HepG2 (cell line): ENCODE measurements around the gene LYZL2. TPM values are rescaled to one million over a fixed set of nuclear protein-coding genes. Genes with fewer than 3 reads are reported as not detected.

Source experiments
- ATAC-seq: fragments of 200-7000 bp; cut with Tn5 transposase; 3 replicates; pipeline ENCODE4 v1.9.1; 2020; ENCODE audit warnings: mild to moderate bottlenecking, moderate library complexity
- BruUV-seq: library from RNA; stranded (reverse); fragments of 400-500 nt; replicated peaks from 2 replicates; lab custom pipeline; 2021; lab: Mats Ljungman, UMichigan
- CTCF ChIA-PET: fragments of 300-600 bp; formaldehyde crosslinking; extraction: SDS; loops from one replicate; lab custom pipeline; 2021; ENCODE audit warnings: low total read pairs, inconsistent platforms, low intra/inter-chr PET ratio; lab: Yijun Ruan, JAX
- POLR2A ChIA-PET: fragments of 350-600 bp; sonication (Branson Sonifier 250); formaldehyde crosslinking; loops from one replicate; lab custom pipeline; 2020; ENCODE audit warnings: antibody characterized with exemption, inconsistent platforms; lab: Yijun Ruan, JAX
- DNase-seq: peaks from one replicate; pipeline ENCODE4 v3.0.0-alpha.2; 2015; ENCODE audit warnings: low spot score
- FAIRE-seq: peaks from 3 replicates; lab custom pipeline; 2011; peaks lifted over from hg19 to GRCh38; lab: Jason Lieb, UNC
- H2AFZ ChIP-seq: one replicate; pipeline ENCODE4 v1.6.1; 2011; ENCODE audit warnings: low read length, inconsistent platforms
- H3K27ac ChIP-seq: fragments of 300-600 bp; 3 replicates; pipeline ENCODE4 v1.8.0; 2011; ENCODE audit warnings: mixed run types, mild to moderate bottlenecking, mixed read lengths, low read length, inconsistent platforms; ENCODE audit not compliant: insufficient read depth; ENCODE audit errors: extremely low read length
- H3K27me3 ChIP-seq, 2 experiments: fragments of 200-600 bp in 1 of 2; 2 replicates in 1 of 2; 3 replicates in 1 of 2; pipeline versions ENCODE4 v1.6.0 to v1.8.0; 2011; ENCODE audit warnings: low read length in 2 of 2, mild to moderate bottlenecking in 2 of 2, moderate library complexity in 2 of 2, inconsistent platforms in 1 of 2; ENCODE audit not compliant: insufficient read depth in 2 of 2, control insufficient read depth in 1 of 2
- H3K36me3 ChIP-seq, 2 experiments: fragments of 200-600 bp in 1 of 2; replicated peaks in 1 of 2; 2 replicates in 1 of 2; 3 replicates in 1 of 2; pipeline versions ENCODE4 v1.5.1 to v1.8.0; 2011; ENCODE audit warnings: low read length in 2 of 2, inconsistent platforms in 1 of 2; ENCODE audit not compliant: insufficient read depth in 2 of 2, control insufficient read depth in 1 of 2
- H3K4me1 ChIP-seq: 2 replicates; pipeline ENCODE4 v1.5.1; 2012; ENCODE audit warnings: low read length, inconsistent platforms; ENCODE audit not compliant: insufficient read depth
- H3K4me2 ChIP-seq: 2 replicates; pipeline ENCODE4 v1.6.0; 2011; ENCODE audit warnings: low read depth, low read length, inconsistent platforms
- H3K4me3 ChIP-seq, 3 experiments: fragments of 200-600 bp in 1 of 3; sonication (generic), shearing (Covaris generic) in 1 of 3; replicated peaks in 1 of 3; 2 replicates each; pipeline ENCODE4 v1.5.1; 2011 to 2016; ENCODE audit warnings: low read length in 3 of 3, inconsistent platforms in 2 of 3, low read depth in 2 of 3, mild to moderate bottlenecking in 2 of 3, control low read depth in 1 of 3, mixed read lengths in 1 of 3; ENCODE audit not compliant: insufficient read depth in 1 of 3
- H3K79me2 ChIP-seq: one replicate; pipeline ENCODE4 v1.6.1; 2011; ENCODE audit warnings: low read length, inconsistent platforms; ENCODE audit not compliant: insufficient read depth
- H3K9ac ChIP-seq: 2 replicates; pipeline ENCODE4 v1.6.0; 2011; ENCODE audit warnings: mild to moderate bottlenecking, low read depth, low read length, inconsistent platforms; ENCODE audit not compliant: insufficient read depth
- H3K9me3 ChIP-seq: 2 replicates; pipeline ENCODE4 v1.5.1; 2012; ENCODE audit warnings: mild to moderate bottlenecking, low read length
- H4K20me1 ChIP-seq: 2 replicates; pipeline ENCODE4 v1.6.0; 2011; ENCODE audit warnings: inconsistent platforms, mild to moderate bottlenecking, low read length, moderate library complexity; ENCODE audit not compliant: insufficient read depth
- ATF7 ChIP-seq, 2 experiments: fragments of 450-650 bp in 1 of 2; sonication (generic) in 1 of 2; formaldehyde crosslinking in 1 of 2; IDR thresholded peaks; 2 replicates each; pipeline versions ENCODE4 v1.4.0 to v1.6.1; 2016 to 2020; ENCODE audit warnings: antibody characterized with exemption in 1 of 2, mild to moderate bottlenecking in 1 of 2, missing genetic modification reagents in 1 of 2
- CHCHD3 ChIP-seq: sonication (generic); formaldehyde crosslinking; IDR thresholded peaks from 2 replicates; pipeline ENCODE4 v1.8.0; 2022; ENCODE audit warnings: mild to moderate bottlenecking, missing genetic modification reagents, moderate library complexity
- ETS1 ChIP-seq: sonication (generic); formaldehyde crosslinking; IDR thresholded peaks from 2 replicates; pipeline ENCODE4 v1.4.0; 2020; ENCODE audit warnings: missing genetic modification reagents
- GRHL1 ChIP-seq: sonication (generic); formaldehyde crosslinking; conservative IDR thresholded peaks from 2 replicates; pipeline ENCODE4 v1.8.0; 2022; ENCODE audit warnings: missing genetic modification reagents
- LBX2 ChIP-seq: sonication (generic); formaldehyde crosslinking; IDR thresholded peaks from 2 replicates; pipeline ENCODE4 v1.5.0; 2020; ENCODE audit warnings: missing genetic modification reagents, mild to moderate bottlenecking, borderline replicate concordance
- PAXIP1 ChIP-seq: sonication (generic); formaldehyde crosslinking; conservative IDR thresholded peaks from 2 replicates; pipeline ENCODE4 v1.4.0; 2020; ENCODE audit warnings: mild to moderate bottlenecking, missing genetic modification reagents, moderate library complexity
- SKI ChIP-seq: fragments of 450-650 bp; IDR thresholded peaks from one replicate; pipeline ENCODE4 v1.6.1; 2018; ENCODE audit warnings: mild to moderate bottlenecking; ENCODE audit not compliant: partially characterized antibody
- ZNF337 ChIP-seq: sonication (generic); formaldehyde crosslinking; IDR thresholded peaks from 2 replicates; pipeline ENCODE4 v1.5.1; 2020; ENCODE audit warnings: missing genetic modification reagents, low read depth, mild to moderate bottlenecking, borderline replicate concordance
- ZNF446 ChIP-seq: sonication (generic); formaldehyde crosslinking; IDR thresholded peaks from 2 replicates; pipeline ENCODE4 v1.5.0; 2020; ENCODE audit warnings: mild to moderate bottlenecking, missing genetic modification reagents
- ZNF644 ChIP-seq: IDR thresholded peaks from 2 replicates; pipeline ENCODE4 v1.6.1; 2016; ENCODE audit warnings: low read depth
- WGBS: methylation state at CpG from one replicate; pipeline ENCODE4 v1.1.6; 2017; ENCODE audit warnings: low lambda C conversion rate; 5-methylcytosine and 5-hydroxymethylcytosine counted together
- in situ Hi-C: cut with HindIII; loops from 2 replicates; pipeline ENCODE4 v1.10.0; 2017; ENCODE audit warnings: low pct_unique_long_range_greater_than_20kb; ENCODE audit not compliant: extremely low pct_ligation_motif_present
- intact Hi-C: fragments of 100-400 bp; cut with micrococcal nuclease; formaldehyde crosslinking; loops from one replicate; pipeline ENCODE4 v1.10.0; 2022; ENCODE audit not compliant: unreplicated experiment
- polyA plus RNA-seq, 8 experiments: library from polyadenylated mRNA; depleted of rRNA in 3 of 8; stranded (reverse) in 7 of 8; unstranded in 1 of 8; fragments of >200 nt; fragmentation: Illumina TruSeq in 4 of 8; extraction: Trizol in 4 of 8; gene quantifications; 2 replicates each; pipeline versions ENCODE4 v1.2.1 to v1.2.3, GENCODE V29; 2011 to 2016; ENCODE audit warnings: low read depth in 4 of 8, missing spikeins in 1 of 8, mixed read lengths in 1 of 8; ENCODE audit not compliant: insufficient read depth in 1 of 8
- total RNA-seq, 5 experiments: library from RNA; depleted of rRNA; stranded (reverse); fragments of >200 nt; fragmentation: Illumina TruSeq; extraction: Trizol; gene quantifications; 2 replicates each; pipeline ENCODE4 v1.2.3, GENCODE V29; 2016; ENCODE audit warnings: low read depth in 1 of 5

The LYZL2 gene
- total and polyA plus RNA-seq, 2 of the 13 experiments (the other 11 are each of a cell fraction or from before 2014, with no cell fraction given) = 0.20 to 0.63 TPM

- TF ChIP-seq PAXIP1 = peak; percentile 59
- TF ChIP-seq LBX2 = no peak
- peak; percentile 46 for TF ChIP-seq SKI
- no peak for TF ChIP-seq CHCHD3 (CRISPR knock-in tag)
Measured at GRCh38 chr10:30602747-30603146, 26.8 kb downstream of the LYZL2 start (continued).

GRCh38 chr10:30600005-30600404 lies 29.5 kb downstream of the LYZL2 start:
- H2AFZ ChIP-seq = no peak overlapping the region
- no peaks in the 10 kb centered on the region for H3K79me2 ChIP-seq
- BruUV-seq = no TSS peak
- no peaks in the 10 kb centered on the region for H4K20me1 ChIP-seq
- H3K9me3 ChIP-seq = no peaks in the 10 kb centered on the region
- H3K4me1 ChIP-seq = peaks cover 69% of the 10 kb centered on the region
- ChIA-PET POLR2A (no interaction called here), CTCF (no interaction called here)
- no peak for DNase-seq
- no peak for ATAC-seq
- in situ Hi-C loops (loop anchor here (10.0 kb wide), 1 partner anchor 1285 kb away; no protein-coding TSS in a partner anchor), intact Hi-C loops (no loop called here)
- no peak overlapping the region for H3K4me3 ChIP-seq
- H3K9ac ChIP-seq = no peak overlapping the region
- TF ChIP-seq ATF7 (IDR thresholded peaks at IDR 0.05) (peak; percentile 39), ATF7 (CRISPR knock-in tag; IDR thresholded peaks at IDR 0.05) (no peak), ZNF644 (CRISPR knock-in tag) (no peak), ZNF446 (CRISPR knock-in tag) (no peak), ZNF337 (CRISPR knock-in tag) (no peak), GRHL1 (CRISPR knock-in tag) (no peak), ETS1 (CRISPR knock-in tag) (no peak)
- H3K4me2 ChIP-seq = no peak overlapping the region
- H3K27ac ChIP-seq = no peak overlapping the region
- H3K36me3 ChIP-seq = no peaks in the 10 kb centered on the region
- H3K27me3 ChIP-seq = no peaks in the 10 kb centered on the region
- 79% methylated on average over 2 of the region's 2 CpGs for WGBS
- no peak for FAIRE-seq
